Right renal pelvis (tissue), 4 donors: ENCODE data around the gene COLGALT1. TPM values are rescaled to one million over a fixed set of nuclear protein-coding genes. Genes with fewer than 3 reads are reported as not detected.

Source experiments
- DNase-seq, 4 donors: peaks; one replicate each; pipeline ENCODE4 v3.0.0-alpha.2; 2013; ENCODE audit warnings: low read depth in 4 of 4, low spot score in 3 of 4, missing footprints in 1 of 4
- polyA plus RNA-seq, 4 donors: library from polyadenylated mRNA; unstranded; fragments of 120-200 nt; gene quantifications; one replicate each; pipeline ENCODE4 v1.2.1, GENCODE V29; 2013; ENCODE audit not compliant: insufficient read length in 4 of 4

Gene COLGALT1
- polyA plus RNA-seq, 4 donors = 46.6 to 49.6 (median 48.2) TPM

DNA sequence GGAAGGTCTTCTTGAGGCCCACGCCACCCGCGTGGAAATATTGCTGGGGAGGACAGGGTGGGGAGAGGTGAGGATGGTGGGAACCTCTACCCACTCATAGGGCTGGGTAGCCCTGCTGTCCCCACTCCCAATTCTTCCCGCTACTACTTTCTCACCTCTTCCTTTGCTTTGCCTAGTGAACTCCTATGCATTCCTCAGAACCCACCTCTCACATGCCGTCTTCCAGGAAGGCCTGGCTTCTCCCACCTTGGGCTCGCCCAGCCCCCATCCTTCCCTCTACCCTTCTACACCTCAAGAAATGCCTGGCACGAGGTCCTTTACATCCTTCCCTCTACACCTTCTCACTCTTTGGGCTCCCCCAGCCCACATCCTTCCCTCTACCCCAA is 62.4 kb downstream of the COLGALT1 start:
- no peak for DNase-seq

DNA sequence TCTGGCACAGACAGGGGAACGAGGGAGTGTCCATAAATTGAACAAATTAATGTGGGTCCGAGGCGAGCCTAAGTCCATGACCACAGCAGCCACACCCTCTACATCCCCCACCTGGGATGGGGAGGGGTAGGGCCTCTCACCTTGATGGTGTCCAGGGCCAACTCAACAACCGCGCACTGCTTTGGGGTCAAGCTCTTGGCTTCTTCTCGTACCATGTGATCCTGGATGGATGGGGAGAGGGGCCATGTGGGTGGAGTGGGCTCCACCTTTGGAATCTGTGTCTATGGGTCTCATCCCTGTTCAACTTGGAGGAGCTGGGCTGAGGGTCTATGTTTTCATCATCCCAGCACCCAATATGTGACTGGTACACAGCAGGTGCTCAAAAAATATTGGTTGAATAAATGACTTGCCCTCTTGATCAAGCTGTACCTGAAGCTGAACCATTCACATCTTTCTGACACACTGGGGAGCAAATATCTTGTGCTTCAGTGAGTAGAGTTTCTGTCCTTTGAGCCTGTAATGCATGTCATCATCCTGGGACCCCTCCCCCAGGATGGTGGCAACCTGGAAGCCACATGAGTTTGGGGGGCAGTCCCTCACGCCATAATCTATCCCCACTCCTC is 62.9 kb downstream of the COLGALT1 start:
- DNase-seq = no peak

DNA sequence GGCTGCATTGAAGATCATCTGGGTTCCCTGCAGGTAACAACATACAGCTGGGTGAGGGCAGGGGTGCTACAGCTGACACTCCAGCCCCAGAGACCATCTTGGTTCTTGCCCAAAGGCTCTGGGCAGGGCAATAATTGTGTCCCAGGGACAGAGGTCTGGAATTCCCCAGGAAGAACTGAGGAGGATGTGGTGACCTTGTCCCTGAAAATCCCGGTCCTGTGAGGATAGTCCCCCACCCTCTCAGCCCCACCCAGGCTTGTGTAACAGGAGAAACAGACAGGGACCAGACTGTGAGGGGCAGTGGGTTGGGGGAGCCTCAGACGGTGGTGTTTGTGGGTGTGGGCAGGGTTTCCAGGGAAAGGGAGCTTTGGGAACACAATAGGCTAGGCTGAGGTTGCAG is 63.5 kb downstream of the COLGALT1 start:
- no peak for DNase-seq

DNA sequence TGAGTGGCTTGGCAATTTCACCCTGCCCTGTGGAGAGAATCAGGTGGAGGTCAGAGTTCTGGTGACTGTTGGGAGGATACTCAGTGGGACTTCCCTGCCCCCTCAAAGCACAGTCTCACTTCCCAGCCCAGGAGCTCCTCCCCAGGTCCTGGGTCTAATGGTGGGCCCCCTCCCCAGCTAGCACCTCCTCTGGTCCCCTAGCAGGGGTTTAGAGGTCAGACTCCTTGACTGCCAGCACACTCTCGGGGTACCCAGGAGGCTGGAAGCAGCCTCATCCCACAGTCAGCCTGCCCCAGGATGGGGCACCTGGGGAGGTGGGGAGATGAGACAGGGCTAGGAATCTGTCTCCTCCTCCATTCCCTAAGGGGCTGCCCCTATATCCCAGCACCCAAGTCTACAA is 65.2 kb downstream of the COLGALT1 start:
- DNase-seq = no peak

DNA sequence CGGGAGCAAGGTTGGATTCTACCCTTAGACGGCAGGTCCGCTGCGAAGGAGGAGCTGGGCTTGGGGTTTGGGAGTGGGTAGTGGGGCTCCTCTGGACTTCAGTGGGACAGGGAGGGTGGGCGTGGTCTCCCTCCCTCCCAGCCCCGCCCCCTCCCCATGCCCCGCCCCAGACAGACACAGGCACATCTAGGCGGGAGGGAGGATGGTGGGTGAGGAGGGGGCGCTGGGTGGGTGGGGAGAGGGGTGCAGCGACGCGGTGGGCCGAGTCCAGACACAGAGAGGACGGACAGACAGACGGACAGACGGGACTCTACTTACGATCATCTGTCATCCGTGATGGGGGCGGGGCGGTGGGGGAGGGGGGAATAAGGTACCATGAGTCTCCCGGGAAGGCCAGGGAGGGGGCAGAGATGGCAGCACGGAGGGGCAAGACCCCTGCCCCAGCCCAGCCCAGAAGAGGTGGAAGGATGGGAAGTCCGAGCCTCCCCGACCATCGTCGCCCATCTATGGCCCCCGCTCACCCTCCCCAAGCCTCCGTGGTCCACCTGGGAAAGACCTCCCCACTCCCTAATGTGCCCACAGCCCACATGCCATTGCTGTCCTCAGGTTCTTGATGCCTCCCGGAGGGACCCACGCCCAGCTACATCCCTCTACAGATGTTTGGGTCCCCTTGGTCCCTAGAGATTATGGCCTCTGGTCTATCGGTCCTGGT is 67.9 kb downstream of the COLGALT1 start:
- DNase-seq = no peak

DNA sequence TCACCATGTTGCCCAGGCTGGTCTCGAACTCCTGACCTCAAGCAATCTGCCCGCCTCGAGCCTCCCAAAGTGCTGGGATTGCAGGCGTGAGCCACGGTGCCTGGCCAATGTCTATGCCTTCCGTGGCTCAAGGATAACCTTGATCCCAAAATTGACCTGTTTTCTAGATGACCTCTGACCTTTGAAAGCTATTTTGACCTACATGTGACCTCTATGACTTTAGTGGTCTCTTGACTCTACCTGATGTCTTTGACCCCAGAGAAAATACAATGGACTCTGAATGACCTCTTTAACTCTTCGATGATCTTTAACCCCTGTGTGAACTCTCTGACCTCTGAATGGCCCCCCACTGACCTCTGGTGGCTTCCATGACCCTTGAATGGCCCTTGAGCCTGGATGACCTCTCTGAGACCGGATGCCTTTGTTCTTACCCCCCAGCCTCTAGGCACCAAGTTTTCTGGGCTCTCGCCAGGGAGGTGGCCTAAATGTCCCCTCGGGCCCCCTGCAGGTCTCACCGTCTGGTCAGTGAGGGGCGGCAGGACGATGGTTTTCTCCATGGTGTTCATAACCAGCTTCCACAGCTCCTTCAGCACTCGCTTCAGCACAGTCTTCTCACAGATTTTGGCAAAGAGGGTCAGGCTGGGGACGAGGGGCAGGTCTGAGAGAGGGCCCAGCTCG is 69.0 kb downstream of the COLGALT1 start:
- DNase-seq = no peak

DNA sequence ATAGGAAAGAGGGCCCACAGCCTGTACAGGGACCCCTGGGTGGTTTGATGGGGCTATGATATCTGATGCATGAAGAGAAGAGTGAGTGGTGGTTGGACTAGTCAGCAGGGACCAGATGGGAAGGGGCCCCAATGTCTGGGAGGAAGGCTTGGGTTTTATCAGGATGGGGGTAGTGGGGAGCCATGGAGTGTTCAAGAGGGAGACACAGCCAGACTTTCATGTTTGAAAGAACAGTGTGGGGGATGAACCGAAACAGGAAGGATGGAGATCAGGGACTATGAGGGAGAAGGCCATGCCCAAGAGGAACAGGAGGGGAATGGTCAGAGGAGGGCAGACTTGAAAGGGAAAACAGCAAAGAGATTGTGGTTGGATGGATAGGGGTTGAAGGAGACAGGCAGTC is 69.6 kb downstream of the COLGALT1 start:
- no peak for DNase-seq

DNA sequence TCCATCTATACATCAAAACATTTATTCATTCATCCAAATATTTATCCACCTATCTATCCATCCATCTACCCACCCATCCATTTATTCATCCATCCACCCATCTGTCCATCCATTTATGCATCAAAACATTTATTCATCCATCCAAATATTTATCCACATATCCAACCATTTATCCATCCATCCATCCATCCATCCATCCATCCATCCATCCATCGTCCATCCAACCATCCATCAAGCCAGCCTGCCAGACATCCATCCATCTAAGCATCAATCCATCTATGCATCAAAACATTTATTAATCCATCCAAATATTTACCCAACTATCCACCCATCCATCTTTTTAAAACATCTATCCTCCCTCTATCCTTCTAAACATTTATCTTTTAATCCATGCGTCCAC is 70.5 kb downstream of the COLGALT1 start:
- no peak for DNase-seq

DNA sequence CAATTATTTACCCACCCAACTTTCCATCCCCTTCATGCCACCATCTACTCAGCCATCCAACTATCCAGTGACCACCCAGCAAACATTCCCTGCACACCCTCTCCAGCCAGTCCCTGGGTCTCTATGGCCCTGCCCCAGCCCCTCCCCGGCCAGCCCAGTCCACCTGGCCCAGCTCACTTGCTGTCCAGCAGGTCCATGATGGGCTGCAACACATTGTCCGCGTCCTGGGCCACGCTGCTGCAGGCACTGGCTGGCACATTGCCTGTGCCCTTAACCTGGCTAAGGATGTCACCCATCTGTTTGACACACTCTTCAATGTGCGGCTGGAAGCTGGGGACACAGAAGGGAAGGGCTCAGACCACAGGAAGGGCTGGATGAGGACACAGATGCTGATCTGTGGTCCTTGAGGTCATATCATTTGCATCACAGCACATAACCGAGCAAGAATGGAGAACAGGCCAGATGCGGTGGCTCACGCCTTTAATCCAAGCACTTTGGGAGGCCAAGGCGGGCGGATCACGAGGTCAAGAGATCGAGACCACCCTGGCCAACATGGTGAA is 71.1 kb downstream of the COLGALT1 start:
- DNase-seq = no peak

DNA sequence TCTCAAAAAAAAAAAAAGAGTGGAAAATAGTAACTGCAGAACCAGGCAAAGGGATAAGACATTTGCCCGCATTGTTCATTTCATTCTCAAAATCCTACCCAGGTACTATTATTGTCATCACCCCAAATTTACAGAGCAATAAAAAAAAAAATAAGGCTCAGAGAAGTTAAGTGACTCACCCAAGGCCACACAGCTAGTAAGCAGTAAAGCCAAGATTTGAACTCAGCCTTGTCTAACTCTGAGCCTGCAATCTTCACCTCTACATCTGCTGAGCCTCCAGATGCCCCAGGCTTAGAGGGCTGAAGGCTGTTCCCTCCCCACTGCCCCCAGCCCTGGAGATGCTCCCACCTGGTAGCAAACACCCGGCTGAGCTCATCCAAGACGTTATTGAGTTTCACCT is 71.7 kb downstream of the COLGALT1 start:
- no peak for DNase-seq

DNA sequence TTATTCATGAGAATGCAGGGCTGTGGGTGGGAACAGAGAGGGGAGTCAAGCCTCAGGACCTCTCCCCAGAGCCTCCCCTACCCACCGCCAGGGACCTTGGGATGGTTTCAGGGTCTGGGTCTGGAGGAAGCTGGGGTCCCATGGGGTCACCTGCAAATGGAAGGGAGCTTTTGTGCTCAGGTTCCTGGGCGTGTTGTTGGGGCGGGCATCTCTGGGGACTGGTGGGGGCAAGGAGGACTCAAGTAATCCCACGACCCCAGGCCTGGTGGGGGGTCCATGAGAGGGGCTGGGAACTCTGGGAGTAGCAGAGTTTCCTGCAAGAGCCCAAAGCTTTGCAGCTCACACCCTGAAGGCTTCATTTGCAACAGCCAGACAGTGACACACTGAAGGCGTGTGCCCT is 72.5 kb downstream of the COLGALT1 start:
- DNase-seq = no peak

DNA sequence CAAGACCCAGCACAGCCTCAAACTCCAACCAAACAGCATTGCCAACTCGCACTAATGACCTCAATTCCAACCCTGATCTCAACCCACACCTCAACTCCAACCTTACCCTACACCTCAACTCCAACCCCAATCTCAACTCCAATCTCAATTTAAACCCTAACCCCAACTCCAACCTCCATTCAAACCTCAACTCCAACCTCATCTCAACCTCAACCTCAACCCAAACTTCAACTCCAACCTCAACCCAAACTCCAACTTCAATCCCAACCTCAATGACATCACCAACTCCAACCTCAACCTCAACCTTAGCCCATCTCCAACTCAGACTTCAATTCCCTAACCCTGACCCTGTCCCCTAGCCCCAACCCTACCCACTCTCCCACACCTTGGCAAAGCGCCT is 74.3 kb downstream of the COLGALT1 start:
- no peak for DNase-seq

DNA sequence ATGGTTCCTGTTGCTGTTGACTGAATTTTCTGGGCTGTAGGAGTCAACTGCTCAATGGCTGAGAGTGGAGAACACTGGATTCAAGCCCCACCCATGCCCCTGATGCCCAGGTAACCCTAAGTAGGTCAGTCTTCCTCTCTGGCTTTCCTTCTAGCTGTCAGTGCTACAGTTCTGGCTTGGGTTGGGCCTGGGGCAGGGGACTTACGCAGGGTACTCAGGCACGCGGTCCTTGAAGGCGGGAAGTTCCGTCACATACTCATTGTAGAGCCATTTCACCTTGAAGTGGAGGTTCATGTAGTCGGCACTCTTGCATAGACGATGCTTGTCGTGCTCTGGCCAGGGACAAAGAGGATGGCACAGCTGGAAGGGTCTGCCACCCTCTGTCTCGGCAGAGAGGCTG is 77.1 kb downstream of the COLGALT1 start:
- DNase-seq = no peak

Other genes with a start within 250 kb of the COLGALT1 start
- 10 to 100 TPM; 47.7 to 63.3 (median 51.3) TPM for gene MRPL34, start 249.8 kb upstream of the COLGALT1 start, polyA plus RNA-seq
- 10 to 100 TPM; 35.1 to 43.4 (median 36.9) TPM for gene DDA1, start 246.1 kb upstream of the COLGALT1 start, polyA plus RNA-seq
- gene ANO8, start 220.8 kb upstream of the COLGALT1 start, polyA plus RNA-seq = 10 to 100 TPM in 3 of 4 donors, 1 to 10 TPM in 1; 9.2 to 14.1 (median 10.3) TPM
- 10 to 100 TPM; 15.3 to 20.8 (median 18.7) TPM for gene GTPBP3, start 218.1 kb upstream of the COLGALT1 start, polyA plus RNA-seq
- gene PLVAP, start 178.3 kb upstream of the COLGALT1 start, polyA plus RNA-seq = 100 to 1,000 TPM; 178 to 215 (median 198) TPM
- gene CCDC194, start 161.5 kb upstream of the COLGALT1 start, polyA plus RNA-seq = 1 to 10 TPM in 3 of 4 donors, under 1 TPM in 1; 0.76 to 1.8 (median 1.5) TPM
- 100 to 1,000 TPM in 3 of 4 donors, 10 to 100 TPM in 1; 81.8 to 143 (median 122) TPM for gene BST2, start 150.0 kb upstream of the COLGALT1 start, polyA plus RNA-seq
- gene MVB12A, start 135.6 kb upstream of the COLGALT1 start, polyA plus RNA-seq = 10 to 100 TPM; 61.5 to 87.9 (median 62.8) TPM
- 1 to 10 TPM; 2.2 to 3.5 (median 2.8) TPM for gene TMEM221, start 107.0 kb upstream of the COLGALT1 start, polyA plus RNA-seq
- gene NXNL1, start 94.7 kb upstream of the COLGALT1 start, polyA plus RNA-seq = under 1 TPM in 2 of 4 donors, not detected in 2; 0.12 to 0.29 TPM
- gene SLC27A1, start 85.1 kb upstream of the COLGALT1 start, polyA plus RNA-seq = 10 to 100 TPM; 12.0 to 17.0 (median 13.3) TPM
- 10 to 100 TPM; 56.4 to 92.0 (median 60.8) TPM for gene PGLS, start 44.0 kb upstream of the COLGALT1 start, polyA plus RNA-seq
- gene UNC13A, start 132.7 kb downstream of the COLGALT1 start, polyA plus RNA-seq = under 1 TPM; 0.12 to 0.42 (median 0.24) TPM
- gene MAP1S, start 163.8 kb downstream of the COLGALT1 start, polyA plus RNA-seq = 10 to 100 TPM; 32.2 to 44.4 (median 35.3) TPM
- 1 to 10 TPM; 1.6 to 3.4 (median 2.0) TPM for gene FCHO1, start 195.8 kb downstream of the COLGALT1 start, polyA plus RNA-seq
- gene B3GNT3, start 239.5 kb downstream of the COLGALT1 start, polyA plus RNA-seq = 10 to 100 TPM in 1 of 4 donors, 1 to 10 TPM in 3; 3.9 to 13.5 (median 7.2) TPM